GM19023 (cell line): Measurements from ENCODE around the gene NUDT15.
"Not testable (repeated sequence)": the region's sequence is repeated elsewhere in the genome, so short reads cannot be mapped to it uniquely, and the experiment has no call there.

Source experiments
- ATAC-seq: cut with Tn5 transposase; IDR thresholded peaks from one replicate; pipeline ENCODE4 v1.9.1; 2021; ENCODE audit warnings: mild to moderate bottlenecking, moderate library complexity; ENCODE audit not compliant: unreplicated experiment

The NUDT15 gene

GRCh38 chr13:48037346-48038173 is at the start of gene NUDT15:
Gene NUDT15, plus strand, starts transcription at chr13:48037726. Its CDS starts 21 bp downstream, at chr13:48037747.
- peak; percentile 93 for ATAC-seq

- no peak for ATAC-seq
Measured at GRCh38 chr13:47990427-47990826, 47.1 kb upstream of the NUDT15 start.

- no peak for ATAC-seq
Measured at GRCh38 chr13:47990920-47991466, 46.5 kb upstream of the NUDT15 start.

GRCh38 chr13:47991859-47992258 is 45.7 kb upstream of the NUDT15 start:
- ATAC-seq, result no peak

GRCh38 chr13:47997384-47997783 is 40.1 kb upstream of the NUDT15 start:
- ATAC-seq, result no peak

- ATAC-seq, result no peak
Measured at GRCh38 chr13:47999973-48000372, 37.6 kb upstream of the NUDT15 start.

- ATAC-seq, result peak; percentile 43
Measured at GRCh38 chr13:48000559-48001113, 36.9 kb upstream of the NUDT15 start.

GRCh38 chr13:48001114-48001881 is 36.2 kb upstream of the NUDT15 start, which contains the start of gene SUCLA2:
Gene SUCLA2, minus strand, starts transcription at chr13:48001273. Its CDS starts 4 bp downstream, at chr13:48001269.
- peak; percentile 99 for ATAC-seq

- not testable (repeated sequence) for ATAC-seq
Measured at GRCh38 chr13:48001999-48002398, 35.5 kb upstream of the NUDT15 start.

- no peak for ATAC-seq
Measured at GRCh38 chr13:48004201-48004600, 33.3 kb upstream of the NUDT15 start.

GRCh38 chr13:48006396-48006795 is 31.1 kb upstream of the NUDT15 start:
- no peak for ATAC-seq

GRCh38 chr13:48009284-48009683 is 28.2 kb upstream of the NUDT15 start:
- ATAC-seq, result no peak

GRCh38 chr13:48010698-48011097 is 26.8 kb upstream of the NUDT15 start:
- ATAC-seq, result no peak

- ATAC-seq, result no peak
Measured at GRCh38 chr13:48012668-48013067, 24.9 kb upstream of the NUDT15 start.

GRCh38 chr13:48014359-48014758 is 23.2 kb upstream of the NUDT15 start:
- ATAC-seq, result no peak

GRCh38 chr13:48018637-48019036 is 18.9 kb upstream of the NUDT15 start:
- no peak for ATAC-seq

- no peak for ATAC-seq
Measured at GRCh38 chr13:48019796-48020195, 17.7 kb upstream of the NUDT15 start.

- no peak for ATAC-seq
Measured at GRCh38 chr13:48028066-48028465, 9.5 kb upstream of the NUDT15 start.

- no peak for ATAC-seq
Measured at GRCh38 chr13:48029859-48030258, 7.7 kb upstream of the NUDT15 start.

- no peak for ATAC-seq
Measured at GRCh38 chr13:48038761-48039160, 1.2 kb downstream of the NUDT15 start.

GRCh38 chr13:48040049-48040448 is 2.5 kb downstream of the NUDT15 start:
- no peak for ATAC-seq
